ENCODE results near the gene PTPRT.

DNA sequence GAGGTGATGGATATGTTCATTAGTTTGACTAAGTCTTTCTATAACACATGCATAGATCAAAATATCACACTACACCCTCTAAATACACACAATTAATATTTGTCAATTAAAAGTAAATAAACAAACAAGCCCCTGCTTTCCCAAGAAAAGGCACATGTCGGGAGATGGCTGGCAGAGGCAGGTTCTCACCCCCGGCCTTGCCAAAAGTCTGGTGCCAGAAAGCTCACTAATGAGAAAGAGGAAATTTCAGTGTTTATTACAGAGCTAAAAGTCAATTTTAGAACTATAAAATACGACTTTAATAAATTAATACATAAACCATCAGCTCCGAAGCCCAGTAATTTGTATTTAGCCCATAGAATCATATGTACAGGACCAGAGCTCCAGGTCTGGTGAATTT is 404.7 kb downstream of the PTPRT start:
- TF ChIP-seq, protein P1, sequence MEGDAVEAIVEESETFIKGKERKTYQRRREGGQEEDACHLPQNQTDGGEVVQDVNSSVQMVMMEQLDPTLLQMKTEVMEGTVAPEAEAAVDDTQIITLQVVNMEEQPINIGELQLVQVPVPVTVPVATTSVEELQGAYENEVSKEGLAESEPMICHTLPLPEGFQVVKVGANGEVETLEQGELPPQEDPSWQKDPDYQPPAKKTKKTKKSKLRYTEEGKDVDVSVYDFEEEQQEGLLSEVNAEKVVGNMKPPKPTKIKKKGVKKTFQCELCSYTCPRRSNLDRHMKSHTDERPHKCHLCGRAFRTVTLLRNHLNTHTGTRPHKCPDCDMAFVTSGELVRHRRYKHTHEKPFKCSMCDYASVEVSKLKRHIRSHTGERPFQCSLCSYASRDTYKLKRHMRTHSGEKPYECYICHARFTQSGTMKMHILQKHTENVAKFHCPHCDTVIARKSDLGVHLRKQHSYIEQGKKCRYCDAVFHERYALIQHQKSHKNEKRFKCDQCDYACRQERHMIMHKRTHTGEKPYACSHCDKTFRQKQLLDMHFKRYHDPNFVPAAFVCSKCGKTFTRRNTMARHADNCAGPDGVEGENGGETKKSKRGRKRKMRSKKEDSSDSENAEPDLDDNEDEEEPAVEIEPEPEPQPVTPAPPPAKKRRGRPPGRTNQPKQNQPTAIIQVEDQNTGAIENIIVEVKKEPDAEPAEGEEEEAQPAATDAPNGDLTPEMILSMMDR (IDR thresholded peaks at IDR 0.05; ENCODE audit: low read depth, low read length), result no peak
- TF ChIP-seq POLR2A (IDR thresholded peaks at IDR 0.05; ENCODE audit: extremely low read depth, insufficient read length), result no peak

Measured in NB4 (cell line).